ENCODE data around the gene RTCA. TPM values are rescaled to one million over a fixed set of nuclear protein-coding genes. Genes with fewer than 3 reads are reported as not detected.

The RTCA gene
- total RNA-seq, 4 donors from 2014 or later = 6.0 to 41.9 (median 36.1) TPM

DNA sequence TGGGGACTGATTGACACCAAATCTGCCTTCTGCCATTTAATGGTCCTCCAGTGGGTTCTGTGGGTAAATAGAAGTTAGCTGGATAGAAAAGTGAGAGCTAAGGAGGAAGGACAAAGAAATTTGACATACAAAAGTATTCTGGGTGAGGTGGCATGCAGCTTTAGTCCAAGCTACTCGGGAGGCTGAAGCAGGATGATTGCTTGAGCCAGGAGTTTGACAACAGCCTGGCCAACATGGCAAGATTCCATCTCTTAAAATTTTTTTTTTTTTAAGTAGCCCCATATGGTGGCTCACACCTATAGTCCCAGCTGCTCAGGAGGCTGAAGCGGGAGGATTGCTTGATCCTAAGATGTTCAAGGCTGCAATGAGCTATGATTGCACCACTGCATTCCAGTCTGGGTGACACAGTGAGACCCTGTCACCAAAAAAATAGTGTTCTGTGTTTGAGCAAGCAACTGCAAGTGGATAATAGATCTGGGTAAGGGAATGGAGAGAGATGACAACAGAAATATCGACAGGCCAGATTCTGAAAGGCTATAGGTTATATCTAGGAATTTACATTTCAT, 13.4 kb downstream of the RTCA start:
- Histone ChIP-seq H3K4me1 (no peaks in the 10 kb centered on the region), H3K4me3 (no peak overlapping the region), H3K27ac (no peak overlapping the region), H3K36me3 (peaks cover 0 to 81% (median 33%) of the 10 kb centered on the region in 4 donors), H3K27me3 (no peaks in the 10 kb centered on the region), H3K9me3 (no peaks in the 10 kb centered on the region)
- WGBS, 2 donors (ENCODE audit: low coverage in 1 of 2) = 87 to 100% methylated on average over 1 to 3 of the region's 3 CpGs
- in situ Hi-C loops (cut with MboI; ENCODE audit: low pct_ligation_motif_present in 1 of 4, low pct_unique_long_range_greater_than_20kb in 1 of 4, low sequenced_read_pairs in 3 of 4) (loop anchor here in 2 of 4 donors (25.0 kb wide), 1 partner anchor 183 kb away; no protein-coding TSS in a partner anchor), intact Hi-C loops (cut with DNase I; ENCODE audit: low total_unique reads) (loop anchor here (5.0 kb wide), 1 partner anchor 188 kb away; no protein-coding TSS in a partner anchor)
- TF ChIP-seq POLR2A (IDR thresholded peaks at IDR 0.05) (no peak), EP300 (IDR thresholded peaks at IDR 0.05; ENCODE audit: low read depth) (no peak), POLR2AphosphoS5 (IDR thresholded peaks at IDR 0.05) (no peak)
- TF ChIP-seq, protein P1, sequence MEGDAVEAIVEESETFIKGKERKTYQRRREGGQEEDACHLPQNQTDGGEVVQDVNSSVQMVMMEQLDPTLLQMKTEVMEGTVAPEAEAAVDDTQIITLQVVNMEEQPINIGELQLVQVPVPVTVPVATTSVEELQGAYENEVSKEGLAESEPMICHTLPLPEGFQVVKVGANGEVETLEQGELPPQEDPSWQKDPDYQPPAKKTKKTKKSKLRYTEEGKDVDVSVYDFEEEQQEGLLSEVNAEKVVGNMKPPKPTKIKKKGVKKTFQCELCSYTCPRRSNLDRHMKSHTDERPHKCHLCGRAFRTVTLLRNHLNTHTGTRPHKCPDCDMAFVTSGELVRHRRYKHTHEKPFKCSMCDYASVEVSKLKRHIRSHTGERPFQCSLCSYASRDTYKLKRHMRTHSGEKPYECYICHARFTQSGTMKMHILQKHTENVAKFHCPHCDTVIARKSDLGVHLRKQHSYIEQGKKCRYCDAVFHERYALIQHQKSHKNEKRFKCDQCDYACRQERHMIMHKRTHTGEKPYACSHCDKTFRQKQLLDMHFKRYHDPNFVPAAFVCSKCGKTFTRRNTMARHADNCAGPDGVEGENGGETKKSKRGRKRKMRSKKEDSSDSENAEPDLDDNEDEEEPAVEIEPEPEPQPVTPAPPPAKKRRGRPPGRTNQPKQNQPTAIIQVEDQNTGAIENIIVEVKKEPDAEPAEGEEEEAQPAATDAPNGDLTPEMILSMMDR (IDR thresholded peaks at IDR 0.05) = no peak
- DNase-seq = no peak

DNA sequence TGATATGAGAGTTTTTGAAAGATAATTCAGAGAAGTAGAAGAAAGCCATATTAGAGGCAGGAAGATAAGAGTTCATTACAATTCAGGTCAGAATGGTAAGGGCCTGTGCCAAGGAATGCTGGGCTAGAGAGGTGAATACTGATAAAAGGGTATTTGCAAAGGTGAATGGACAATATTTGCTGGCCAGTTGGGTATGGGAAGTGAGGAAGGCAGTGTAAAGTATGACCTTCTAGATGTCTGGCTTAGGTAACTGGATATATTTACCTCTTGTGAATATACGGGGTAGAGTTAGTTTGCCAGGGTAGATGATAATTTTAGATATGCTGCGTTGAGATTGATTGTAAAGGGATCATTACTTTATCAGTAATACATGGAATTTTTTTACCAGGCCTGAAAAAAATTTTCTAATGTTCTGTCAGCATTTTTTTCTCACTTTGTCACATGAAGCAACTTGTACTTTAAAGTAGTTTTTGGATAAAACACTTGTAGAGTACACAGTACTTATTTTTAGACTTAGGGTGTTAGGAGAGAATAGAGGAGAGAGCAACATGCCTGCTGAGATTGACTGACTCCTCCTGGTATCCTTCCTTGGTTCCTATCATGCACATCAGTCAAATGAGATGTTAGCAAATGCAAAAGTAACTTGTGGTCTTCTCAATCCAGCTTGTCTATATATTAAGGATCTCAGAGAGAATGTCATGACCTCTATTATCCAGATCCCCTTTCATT, 14.1 kb downstream of the RTCA start:
- intact Hi-C loops (cut with DNase I; ENCODE audit: low total_unique reads) = loop anchor here (5.0 kb wide), 1 partner anchor 187 kb away; no protein-coding TSS in a partner anchor
- peaks cover 0 to 82% (median 33%) of the 10 kb centered on the region in 4 donors for H3K36me3 ChIP-seq

DNA sequence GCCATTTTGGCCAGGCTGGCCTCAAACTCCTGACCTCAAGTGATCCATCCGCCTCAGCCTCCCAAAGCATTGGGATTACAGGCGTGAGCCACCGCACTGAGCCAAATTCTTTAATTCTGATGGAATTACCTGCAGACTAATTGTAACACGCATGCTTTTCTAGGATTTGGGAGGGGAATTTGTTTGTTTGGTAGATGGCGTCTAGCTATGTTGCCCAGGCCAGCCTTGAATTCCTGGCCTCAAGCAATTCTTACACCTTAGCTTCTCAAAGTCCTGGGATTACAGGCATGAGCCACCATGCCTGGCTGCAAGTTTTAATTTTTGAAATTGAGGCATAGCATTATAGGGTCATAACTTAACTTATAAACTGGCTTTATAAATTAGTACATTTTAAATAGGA, 18.6 kb downstream of the RTCA start:
- in situ Hi-C loops (cut with MboI; ENCODE audit: low pct_ligation_motif_present in 1 of 4, low pct_unique_long_range_greater_than_20kb in 1 of 4, low sequenced_read_pairs in 3 of 4) (loop anchor here in 2 of 4 donors (25.0 kb wide), 1 partner anchor 178 kb away; no protein-coding TSS in a partner anchor), intact Hi-C loops (cut with DNase I; ENCODE audit: low total_unique reads) (no loop called here)
- Histone ChIP-seq H3K4me1 (no peaks in the 10 kb centered on the region), H3K27ac (no peak overlapping the region), H3K27me3 (no peaks in the 10 kb centered on the region), H3K36me3 (peaks cover 2 to 71% (median 37%) of the 10 kb centered on the region in 4 donors), H3K4me3 (no peak overlapping the region), H3K9me3 (no peaks in the 10 kb centered on the region)
- 96 to 100% methylated on average over 1 to 5 of the region's 5 CpGs for WGBS, 2 donors (ENCODE audit: low coverage in 1 of 2)
- no peak for TF ChIP-seq POLR2A (IDR thresholded peaks at IDR 0.05)
- TF ChIP-seq EP300 (IDR thresholded peaks at IDR 0.05; ENCODE audit: low read depth) = no peak
- TF ChIP-seq POLR2AphosphoS5 (IDR thresholded peaks at IDR 0.05) = no peak
- TF ChIP-seq, protein P1 (IDR thresholded peaks at IDR 0.05) = no peak
- DNase-seq = no peak

More for the DNA sequence above, 14.1 kb downstream of the RTCA start:
- in situ Hi-C loops (cut with MboI; ENCODE audit: low pct_ligation_motif_present in 1 of 4, low pct_unique_long_range_greater_than_20kb in 1 of 4, low sequenced_read_pairs in 3 of 4) = loop anchor here in 2 of 4 donors (25.0 kb wide), 1 partner anchor 182 kb away; no protein-coding TSS in a partner anchor
- Histone ChIP-seq H3K4me3 (no peak overlapping the region), H3K4me1 (no peaks in the 10 kb centered on the region), H3K27me3 (no peaks in the 10 kb centered on the region), H3K27ac (no peak overlapping the region), H3K9me3 (no peaks in the 10 kb centered on the region)
- TF ChIP-seq POLR2A (IDR thresholded peaks at IDR 0.05) = no peak
- TF ChIP-seq, protein P1 (IDR thresholded peaks at IDR 0.05) = no peak
- no peak for TF ChIP-seq POLR2AphosphoS5 (IDR thresholded peaks at IDR 0.05)
- no peak for TF ChIP-seq EP300 (IDR thresholded peaks at IDR 0.05; ENCODE audit: low read depth)
- no peak for DNase-seq
- 83 to 90% methylated on average over 2 of the region's 2 CpGs for WGBS, 2 donors (ENCODE audit: low coverage in 1 of 2)

DNA sequence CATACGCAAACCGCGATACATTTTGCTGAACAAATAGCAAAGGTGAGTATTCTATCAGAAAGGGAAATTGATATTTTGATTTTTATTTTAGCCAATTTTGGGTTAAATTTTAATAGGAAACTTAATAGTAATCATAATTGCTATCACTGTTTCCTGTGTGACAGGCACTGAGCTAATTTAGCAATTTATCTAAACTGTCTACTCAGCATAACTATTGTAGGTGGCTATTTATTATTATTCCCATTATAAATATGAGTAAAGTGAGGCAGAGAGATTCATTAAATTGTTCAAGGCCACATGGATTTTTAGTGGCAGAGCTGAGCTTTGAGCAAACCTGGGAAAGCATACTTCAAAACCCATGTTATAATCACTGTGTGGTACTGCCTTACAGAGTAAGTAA, 21.1 kb downstream of the RTCA start:
- no peaks in the 10 kb centered on the region for H3K27me3 ChIP-seq
- H3K9me3 ChIP-seq = no peaks in the 10 kb centered on the region
- H3K4me3 ChIP-seq = no peak overlapping the region
- DNase-seq = no peak
- in situ Hi-C loops (cut with MboI; ENCODE audit: low pct_ligation_motif_present in 1 of 4, low pct_unique_long_range_greater_than_20kb in 1 of 4, low sequenced_read_pairs in 3 of 4) = loop anchor here in 2 of 4 donors (25.0 kb wide), 1 partner anchor 175 kb away; no protein-coding TSS in a partner anchor
- no peaks in the 10 kb centered on the region for H3K4me1 ChIP-seq
- intact Hi-C loops (cut with DNase I; ENCODE audit: low total_unique reads) = no loop called here
- WGBS, 2 donors (ENCODE audit: low coverage in 1 of 2) = 94 to 98% methylated on average over 3 of the region's 3 CpGs
- no peak overlapping the region for H3K27ac ChIP-seq
- H3K36me3 ChIP-seq = peaks cover 2 to 80% (median 34%) of the 10 kb centered on the region in 4 donors
- TF ChIP-seq, protein P1 (IDR thresholded peaks at IDR 0.05) = no peak
- TF ChIP-seq EP300 (IDR thresholded peaks at IDR 0.05; ENCODE audit: low read depth) (no peak), POLR2AphosphoS5 (IDR thresholded peaks at IDR 0.05) (no peak), POLR2A (IDR thresholded peaks at IDR 0.05) (no peak)
